Mucosa of descending colon (tissue), 3 donors: ENCODE data around the gene S100A12. TPM values are rescaled to one million over a fixed set of nuclear protein-coding genes. Genes with fewer than 3 reads are reported as not detected.

Source experiments
- ATAC-seq: fragments of 200-7000 bp; cut with Tn5 transposase; one replicate; pipeline ENCODE4 v1.9.1; 2020; ENCODE audit warnings: mild to moderate bottlenecking, moderate library complexity
- DNase-seq, 3 donors: peaks; one replicate each; pipeline ENCODE4 v3.0.0-alpha.2; 2020
- H3K36me3 ChIP-seq: fragments of 200-600 bp; one replicate; pipeline ENCODE4 v1.8.0; 2021; ENCODE audit warnings: low read depth, mild to moderate bottlenecking
- H3K4me1 ChIP-seq: fragments of 200-600 bp; one replicate; pipeline ENCODE4 v1.8.0; 2021; ENCODE audit warnings: low read depth, mild to moderate bottlenecking
- H3K4me3 ChIP-seq: fragments of 200-600 bp; one replicate; pipeline ENCODE4 v1.8.0; 2021; ENCODE audit warnings: mild to moderate bottlenecking
- H3K9me3 ChIP-seq: fragments of 200-600 bp; one replicate; pipeline ENCODE4 v1.8.0; 2021; ENCODE audit warnings: mild to moderate bottlenecking
- intact Hi-C, 2 donors: fragments of 100-400 bp; cut with DNase I in 1 of 2; cut with micrococcal nuclease in 1 of 2; formaldehyde crosslinking; loops; one replicate each; pipeline versions ENCODE4 v1.11.0 to v1.11.1; 2022; cut with DNase I, micrococcal nuclease
- total RNA-seq, 3 donors: library from RNA; stranded (reverse); fragmentation: NEBNext Ultra II Directional in 2 of 3; extraction: Animal tissue kit (Norgen Biotek cat#: 25700) in 2 of 3; gene quantifications; one replicate each; pipeline versions ENCODE4 v1.2.1 to v1.2.4, GENCODE V29; 2021 to 2023
- TF ChIP-seq, protein P1 (sequence below): fragments of 200-600 bp; IDR thresholded peaks from one replicate; pipeline ENCODE4 v1.8.0; 2022; ENCODE audit warnings: antibody characterized with exemption, mild to moderate bottlenecking
- donor health status: DM: no; HTN: no; CAD: no; lungs with moderate emphysema.
- donor health status: DM: no; HTN: no; CAD: no.
- donor health status: DM: no; HTN: yes; CAD: no.

Gene S100A12
- total RNA-seq, 3 donors from 2014 or later: 0.87 to 1.5 TPM; not detected in 1

GRCh38 chr1:153394391-153394790, 19.0 kb upstream of the S100A12 start:
- H3K4me1 ChIP-seq: no peaks in the 10 kb centered on the region
- H3K4me3 ChIP-seq: no peak overlapping the region
- DNase-seq: no peak
- no peak for ATAC-seq
- TF ChIP-seq, protein P1, sequence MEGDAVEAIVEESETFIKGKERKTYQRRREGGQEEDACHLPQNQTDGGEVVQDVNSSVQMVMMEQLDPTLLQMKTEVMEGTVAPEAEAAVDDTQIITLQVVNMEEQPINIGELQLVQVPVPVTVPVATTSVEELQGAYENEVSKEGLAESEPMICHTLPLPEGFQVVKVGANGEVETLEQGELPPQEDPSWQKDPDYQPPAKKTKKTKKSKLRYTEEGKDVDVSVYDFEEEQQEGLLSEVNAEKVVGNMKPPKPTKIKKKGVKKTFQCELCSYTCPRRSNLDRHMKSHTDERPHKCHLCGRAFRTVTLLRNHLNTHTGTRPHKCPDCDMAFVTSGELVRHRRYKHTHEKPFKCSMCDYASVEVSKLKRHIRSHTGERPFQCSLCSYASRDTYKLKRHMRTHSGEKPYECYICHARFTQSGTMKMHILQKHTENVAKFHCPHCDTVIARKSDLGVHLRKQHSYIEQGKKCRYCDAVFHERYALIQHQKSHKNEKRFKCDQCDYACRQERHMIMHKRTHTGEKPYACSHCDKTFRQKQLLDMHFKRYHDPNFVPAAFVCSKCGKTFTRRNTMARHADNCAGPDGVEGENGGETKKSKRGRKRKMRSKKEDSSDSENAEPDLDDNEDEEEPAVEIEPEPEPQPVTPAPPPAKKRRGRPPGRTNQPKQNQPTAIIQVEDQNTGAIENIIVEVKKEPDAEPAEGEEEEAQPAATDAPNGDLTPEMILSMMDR: no peak
- no peaks in the 10 kb centered on the region for H3K36me3 ChIP-seq
- intact Hi-C loops: no loop called here
- no peaks in the 10 kb centered on the region for H3K9me3 ChIP-seq

DNA sequence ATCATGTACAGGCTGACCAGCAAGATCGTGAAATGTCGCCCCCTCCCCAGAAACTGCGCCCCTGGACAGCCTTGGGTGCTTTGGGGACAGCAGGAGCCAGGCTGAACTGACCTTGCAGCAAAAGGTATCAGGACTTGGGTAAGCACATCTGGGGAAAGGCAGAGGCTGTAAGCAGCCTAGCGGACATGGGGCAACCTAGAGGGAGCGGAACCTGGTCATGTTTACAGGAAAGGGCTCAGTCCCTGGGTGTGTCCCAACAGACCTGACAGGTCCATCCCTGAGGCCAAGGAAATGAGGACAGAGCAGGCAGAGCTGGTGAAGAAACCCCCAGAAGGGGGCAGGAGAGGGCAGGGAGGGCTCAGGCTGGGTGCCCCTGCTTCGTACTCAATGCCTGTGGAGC, 18.5 kb upstream of the S100A12 start:
- ATAC-seq (no peak), DNase-seq (no peak)
- TF ChIP-seq, protein P1: no peak
- H3K4me1 ChIP-seq: no peaks in the 10 kb centered on the region
- H3K36me3 ChIP-seq: no peaks in the 10 kb centered on the region
- intact Hi-C loops: no loop called here
- H3K4me3 ChIP-seq: no peak overlapping the region
- H3K9me3 ChIP-seq: no peaks in the 10 kb centered on the region

- Histone ChIP-seq H3K4me1 (no peaks in the 10 kb centered on the region), H3K4me3 (no peak overlapping the region), H3K9me3 (no peaks in the 10 kb centered on the region), H3K36me3 (no peaks in the 10 kb centered on the region)
- no peak for ATAC-seq
- DNase-seq: no peak
- intact Hi-C loops: no loop called here
- TF ChIP-seq, protein P1: no peak
Observed at GRCh38 chr1:153392822-153393221, 17.4 kb upstream of the S100A12 start.

GRCh38 chr1:153392258-153392657, 16.8 kb upstream of the S100A12 start:
- no peaks in the 10 kb centered on the region for H3K9me3 ChIP-seq
- H3K4me3 ChIP-seq: no peak overlapping the region
- DNase-seq (no peak), ATAC-seq (no peak)
- TF ChIP-seq, protein P1: no peak
- intact Hi-C loops: no loop called here
- no peaks in the 10 kb centered on the region for H3K4me1 ChIP-seq
- no peaks in the 10 kb centered on the region for H3K36me3 ChIP-seq

DNA sequence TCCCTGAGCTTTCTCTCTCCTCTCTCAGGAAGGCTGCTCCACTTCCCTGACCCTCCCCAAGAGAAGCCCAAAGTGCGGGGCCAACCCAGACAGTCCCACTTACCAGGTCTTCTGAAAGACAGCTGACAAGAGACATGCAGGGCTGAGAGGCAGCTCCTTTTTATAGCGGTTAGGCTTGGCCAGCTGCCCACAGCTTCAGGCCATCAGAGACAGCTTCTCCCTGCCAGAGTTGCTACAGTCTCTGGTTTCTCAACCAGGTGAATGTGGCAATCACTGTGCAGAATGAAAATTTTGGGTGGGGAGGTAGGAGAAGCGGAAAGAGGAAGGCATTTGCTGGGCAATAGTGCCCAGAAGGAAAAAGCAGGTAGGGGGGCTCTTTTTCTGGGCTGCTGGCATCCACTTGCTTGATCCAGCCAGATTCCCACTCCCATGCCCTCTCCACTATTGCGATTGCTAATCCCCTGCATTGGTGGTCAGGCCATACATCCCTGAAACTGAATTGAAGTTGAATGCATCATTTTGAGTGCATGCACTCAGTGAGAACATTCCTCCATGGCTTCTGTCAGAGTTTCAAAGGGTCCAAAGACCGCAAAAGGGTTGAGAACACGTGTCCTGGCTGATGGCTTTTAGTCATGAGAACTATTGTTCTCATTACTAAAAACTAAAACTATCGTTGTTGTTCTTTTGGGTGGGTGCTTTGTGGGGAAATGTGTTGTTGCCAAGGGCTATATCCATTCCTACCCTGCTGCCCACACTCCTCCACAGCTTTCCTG, 15.7 kb upstream of the S100A12 start, which contains the start of gene S100A8:
S100A8 (minus strand) TSS at position 136 of the 773 bp plus-strand sequence. CDS start 538 bp downstream, outside the sequence.
- intact Hi-C loops: no loop called here
- ATAC-seq: peak; percentile 36
- Histone ChIP-seq H3K9me3 (no peaks in the 10 kb centered on the region), H3K4me3 (no peak within 1 kb of the TSS), H3K36me3 (no peaks in the 10 kb centered on the region), H3K4me1 (no peaks in the 10 kb centered on the region)
- TF ChIP-seq, protein P1: no peak
- DNase-seq: peak in 1 of 3 donors; percentile 11
